PC-3 (cell line): ENCODE data around the gene C16orf92. TPM values are rescaled to one million over a fixed set of nuclear protein-coding genes. Genes with fewer than 3 reads are reported as not detected.

ENCODE experiments used
- ATAC-seq: fragments of 200-7000 bp; cut with Tn5 transposase; 2 replicates; pipeline ENCODE4 v1.9.1; 2020; ENCODE audit warnings: mild to moderate bottlenecking, moderate library complexity
- BruUV-seq: library from RNA; stranded (reverse); fragments of 400-500 nt; replicated peaks from 2 replicates; lab custom pipeline; 2021; lab: Mats Ljungman, UMichigan
- CTCF ChIA-PET: fragments of 300-600 bp; sonication (Branson Sonifier 250); formaldehyde crosslinking; loops from one replicate; lab custom pipeline; 2022; ENCODE audit warnings: antibody characterized with exemption; lab: Charles Lee
- POLR2A ChIA-PET: fragments of 300-600 bp; sonication (Branson Sonifier 250); formaldehyde crosslinking; loops from one replicate; lab custom pipeline; 2022; ENCODE audit warnings: antibody characterized with exemption; ENCODE audit not compliant: unreplicated experiment; lab: Charles Lee
- DNase-seq: peaks from one replicate; pipeline ENCODE4 v3.0.0-alpha.2; 2015
- H2AFZ ChIP-seq: fragments of 300-600 bp; sonication (generic); 2 replicates; pipeline ENCODE4 v1.6.0; 2016; ENCODE audit warnings: antibody characterized with exemption, low read length
- H3F3A ChIP-seq: fragments of 300-600 bp; sonication (generic); one replicate; pipeline ENCODE4 v1.6.0; 2017; ENCODE audit warnings: antibody characterized with exemption, low read length, control low read depth, mild to moderate bottlenecking; ENCODE audit not compliant: unreplicated experiment
- H3K27ac ChIP-seq: fragments of 300-600 bp; sonication (generic); 2 replicates; pipeline ENCODE4 v1.5.1; 2016; ENCODE audit warnings: mild to moderate bottlenecking, low read length
- H3K27me3 ChIP-seq: fragments of 300-600 bp; sonication (generic); 2 replicates; pipeline ENCODE4 v1.6.1; 2016; ENCODE audit warnings: low read length, mixed read lengths
- H3K36me3 ChIP-seq: fragments of 300-600 bp; sonication (generic); 2 replicates; pipeline ENCODE4 v1.6.1; 2016; ENCODE audit warnings: low read depth, mixed run types, low read length, mixed read lengths
- H3K4me1 ChIP-seq: fragments of 300-600 bp; sonication (generic); 2 replicates; pipeline ENCODE4 v1.5.1; 2016; ENCODE audit warnings: low read length; ENCODE audit not compliant: insufficient read depth
- H3K4me2 ChIP-seq: fragments of 300-600 bp; sonication (generic); 2 replicates; pipeline ENCODE4 v1.6.0; 2016; ENCODE audit warnings: low read length
- H3K4me3 ChIP-seq: fragments of 300-600 bp; sonication (generic); 2 replicates; pipeline ENCODE4 v1.5.1; 2016; ENCODE audit warnings: mild to moderate bottlenecking, low read length, mixed read lengths
- H3K79me2 ChIP-seq: fragments of 300-600 bp; sonication (generic); 2 replicates; pipeline ENCODE4 v1.6.1; 2017; ENCODE audit warnings: low read length, mixed read lengths
- H3K9ac ChIP-seq: fragments of 300-600 bp; sonication (generic); 2 replicates; pipeline ENCODE4 v1.6.0; 2016; ENCODE audit warnings: mild to moderate bottlenecking, low read length
- H3K9me2 ChIP-seq: fragments of 300-600 bp; sonication (generic); replicated peaks from 2 replicates; pipeline ENCODE4 v1.6.1; 2016; ENCODE audit warnings: mixed run types, low read length, mixed read lengths
- H3K9me3 ChIP-seq: fragments of 300-600 bp; sonication (generic); 2 replicates; pipeline ENCODE4 v1.6.1; 2016; ENCODE audit warnings: low read length, mixed read lengths
- H4K20me1 ChIP-seq: fragments of 300-600 bp; sonication (generic); 2 replicates; pipeline ENCODE4 v1.6.1; 2016; ENCODE audit warnings: low read length, mixed read lengths
- EZH2 ChIP-seq: fragments of 300-600 bp; sonication (generic); IDR thresholded peaks from one replicate; pipeline ENCODE4 v1.6.1; 2017; ENCODE audit warnings: antibody characterized with exemption, mild to moderate bottlenecking, low read length; ENCODE audit not compliant: unreplicated experiment
- EZH2phosphoT487 ChIP-seq: fragments of 300-600 bp; sonication (generic); IDR thresholded peaks from 2 replicates; pipeline ENCODE4 v1.6.1; 2018; ENCODE audit warnings: mild to moderate bottlenecking, antibody characterized with exemption, low read length, borderline replicate concordance
- intact Hi-C: fragments of 100-400 bp; cut with micrococcal nuclease; formaldehyde crosslinking; loops from 2 replicates; pipeline ENCODE4 v1.9.0; 2023
- total RNA-seq: library from RNA; depleted of rRNA; stranded (reverse); fragments of >200 nt; gene quantifications from 2 replicates; pipeline ENCODE4 v1.2.3, GENCODE V29; 2014
- TF ChIP-seq, protein P1 (sequence below): fragments of 300-600 bp; sonication (generic); conservative IDR thresholded peaks from 2 replicates; pipeline ENCODE4 v1.5.1; 2017; ENCODE audit warnings: antibody characterized with exemption, low read depth, mild to moderate bottlenecking, low read length

Gene C16orf92
- total RNA-seq, 1 experiment from 2014 or later = not detected

DNA sequence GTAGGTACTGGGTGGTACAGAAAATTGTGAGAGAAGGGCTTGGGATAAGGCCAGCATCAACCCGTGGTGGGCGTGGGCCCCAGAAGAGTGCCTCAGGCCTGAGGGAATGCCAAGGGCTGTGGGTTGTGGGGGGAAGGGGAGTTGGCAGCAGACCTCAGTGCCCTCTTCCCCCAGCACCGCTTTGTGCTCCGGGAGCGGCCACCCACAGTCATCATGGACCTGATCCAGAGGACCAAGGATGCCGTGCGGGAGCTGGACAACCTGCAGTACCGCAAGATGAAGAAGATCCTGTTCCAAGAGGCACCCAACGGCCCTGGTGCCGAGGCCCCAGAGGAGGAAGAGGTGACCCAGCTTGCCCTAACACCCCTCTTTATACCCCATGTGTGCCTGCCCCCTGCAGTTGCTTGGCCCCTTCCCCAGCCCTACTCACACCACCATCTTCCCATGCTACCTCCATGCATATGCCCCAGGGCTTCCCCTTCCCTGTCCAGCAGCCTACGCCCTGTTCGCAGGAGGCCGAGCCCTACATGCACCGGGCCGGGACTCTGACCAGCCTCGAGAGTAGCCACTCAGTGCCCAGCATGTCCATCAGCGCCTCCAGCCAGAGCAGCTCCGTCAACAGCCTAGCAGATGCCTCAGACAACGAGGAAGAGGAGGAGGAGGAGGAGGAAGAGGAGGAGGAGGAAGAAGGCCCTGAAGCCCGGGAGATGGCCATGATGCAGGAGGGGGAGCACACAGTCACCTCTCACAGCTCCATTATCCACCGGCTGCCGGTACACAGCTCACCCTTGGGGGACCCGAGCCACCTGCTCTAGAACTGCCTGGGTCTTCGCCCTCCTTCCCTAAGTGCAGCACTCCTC lies 40.2 kb upstream of the C16orf92 start:
- intact Hi-C loops = no loop called here
- no peak for ATAC-seq
- no TSS peak for BruUV-seq

DNA sequence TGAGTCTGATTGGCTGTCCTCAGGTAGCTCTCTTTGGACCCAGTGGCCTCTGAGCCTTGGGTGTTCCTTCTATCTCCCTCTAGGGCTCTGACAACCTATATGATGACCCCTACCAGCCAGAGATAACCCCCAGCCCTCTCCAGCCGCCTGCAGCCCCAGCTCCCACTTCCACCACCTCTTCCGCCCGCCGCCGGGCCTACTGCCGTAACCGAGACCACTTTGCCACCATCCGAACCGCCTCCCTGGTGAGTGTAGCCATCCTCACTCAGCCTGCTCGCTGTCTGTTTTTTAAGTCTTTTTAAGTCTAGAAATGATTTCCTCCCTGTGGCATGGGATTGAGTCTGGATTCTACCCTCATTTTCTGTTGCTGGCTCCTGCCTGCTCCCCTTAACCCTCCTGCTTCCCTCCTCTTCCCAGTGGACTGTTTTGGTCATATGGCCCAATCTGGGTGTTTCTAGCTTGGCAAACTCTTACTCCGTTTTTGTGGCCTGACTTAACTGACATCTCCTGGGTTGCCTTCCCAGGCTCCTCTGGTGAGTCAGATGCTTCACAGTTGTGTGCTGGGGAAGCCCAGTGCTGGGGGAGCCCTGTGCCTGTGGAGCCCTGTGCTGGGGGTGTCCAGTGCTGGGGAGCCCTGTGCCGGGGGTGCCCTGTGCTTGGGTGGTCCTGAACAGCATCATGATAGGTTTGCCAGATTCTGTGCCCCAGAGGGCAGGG lies 39.4 kb upstream of the C16orf92 start:
- no peaks in the 10 kb centered on the region for H3K27me3 ChIP-seq
- POLR2A ChIA-PET = no interaction called here
- no peaks in the 10 kb centered on the region for H3K4me1 ChIP-seq
- no peaks in the 10 kb centered on the region for H3K9me3 ChIP-seq
- DNase-seq (no peak), ATAC-seq (no peak)
- H3K4me3 ChIP-seq = no peak overlapping the region
- no TSS peak for BruUV-seq
- H3K9me2 ChIP-seq = no peaks in the 10 kb centered on the region
- H2AFZ ChIP-seq = no peak overlapping the region
- no peaks in the 10 kb centered on the region for H3K79me2 ChIP-seq
- TF ChIP-seq EZH2phosphoT487 (no peak), EZH2 (no peak)
- TF ChIP-seq, protein P1, sequence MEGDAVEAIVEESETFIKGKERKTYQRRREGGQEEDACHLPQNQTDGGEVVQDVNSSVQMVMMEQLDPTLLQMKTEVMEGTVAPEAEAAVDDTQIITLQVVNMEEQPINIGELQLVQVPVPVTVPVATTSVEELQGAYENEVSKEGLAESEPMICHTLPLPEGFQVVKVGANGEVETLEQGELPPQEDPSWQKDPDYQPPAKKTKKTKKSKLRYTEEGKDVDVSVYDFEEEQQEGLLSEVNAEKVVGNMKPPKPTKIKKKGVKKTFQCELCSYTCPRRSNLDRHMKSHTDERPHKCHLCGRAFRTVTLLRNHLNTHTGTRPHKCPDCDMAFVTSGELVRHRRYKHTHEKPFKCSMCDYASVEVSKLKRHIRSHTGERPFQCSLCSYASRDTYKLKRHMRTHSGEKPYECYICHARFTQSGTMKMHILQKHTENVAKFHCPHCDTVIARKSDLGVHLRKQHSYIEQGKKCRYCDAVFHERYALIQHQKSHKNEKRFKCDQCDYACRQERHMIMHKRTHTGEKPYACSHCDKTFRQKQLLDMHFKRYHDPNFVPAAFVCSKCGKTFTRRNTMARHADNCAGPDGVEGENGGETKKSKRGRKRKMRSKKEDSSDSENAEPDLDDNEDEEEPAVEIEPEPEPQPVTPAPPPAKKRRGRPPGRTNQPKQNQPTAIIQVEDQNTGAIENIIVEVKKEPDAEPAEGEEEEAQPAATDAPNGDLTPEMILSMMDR = no peak
- H3F3A ChIP-seq = no peaks in the 10 kb centered on the region
- intact Hi-C loops = no loop called here
- no peak overlapping the region for H3K9ac ChIP-seq
- H3K36me3 ChIP-seq = peaks cover 36% of the 10 kb centered on the region
- H3K4me2 ChIP-seq = no peak overlapping the region
- no peaks in the 10 kb centered on the region for H4K20me1 ChIP-seq
- no peak overlapping the region for H3K27ac ChIP-seq
- CTCF ChIA-PET = no interaction called here

More for the DNA sequence above, 40.2 kb upstream of the C16orf92 start:
- ChIA-PET POLR2A (no interaction called here), CTCF (no interaction called here)
- H3K9ac ChIP-seq = no peak overlapping the region
- no peaks in the 10 kb centered on the region for H3K9me2 ChIP-seq
- H3K27me3 ChIP-seq = no peaks in the 10 kb centered on the region
- DNase-seq = no peak
- peaks cover 43% of the 10 kb centered on the region for H3K36me3 ChIP-seq
- H3F3A ChIP-seq = no peaks in the 10 kb centered on the region
- no peaks in the 10 kb centered on the region for H4K20me1 ChIP-seq
- H2AFZ ChIP-seq = no peak overlapping the region
- no peak overlapping the region for H3K4me3 ChIP-seq
- no peaks in the 10 kb centered on the region for H3K9me3 ChIP-seq
- no peaks in the 10 kb centered on the region for H3K4me1 ChIP-seq
- H3K79me2 ChIP-seq = peaks cover 6% of the 10 kb centered on the region
- no peak overlapping the region for H3K4me2 ChIP-seq
- H3K27ac ChIP-seq = no peak overlapping the region
- TF ChIP-seq EZH2phosphoT487 (no peak), EZH2 (no peak)
- TF ChIP-seq, protein P1 = no peak
